Right lobe of liver (tissue), 6 donors: ENCODE measurements around the gene ACOT7. TPM values are rescaled to one million over a fixed set of nuclear protein-coding genes. Genes with fewer than 3 reads are reported as not detected.
"Not testable (repeated sequence)": the region's sequence is repeated elsewhere in the genome, so short reads cannot be mapped to it uniquely, and the experiment has no call there.

Source experiments
- ATAC-seq, 4 donors: fragments of 200-7000 bp; cut with Tn5 transposase; one replicate each; pipeline ENCODE4 v1.9.1; 2020; ENCODE audit warnings: mild to moderate bottlenecking in 4 of 4, moderate library complexity in 4 of 4
- DNase-seq, 3 donors: peaks; one replicate each; pipeline ENCODE4 v3.0.0-alpha.2; 2020
- H3K27ac ChIP-seq, 3 donors: fragments of 200-600 bp; one replicate each; pipeline ENCODE4 v1.8.0; 2022
- H3K27me3 ChIP-seq, 2 donors: fragments of 200-600 bp; one replicate each; pipeline ENCODE4 v1.8.0; 2022
- H3K36me3 ChIP-seq, 4 donors: fragments of 200-600 bp; sonication (generic) in 1 of 4; one replicate each; pipeline versions ENCODE4 v1.5.1 to v1.8.0; 2017 to 2022; ENCODE audit warnings: control low read depth in 1 of 4
- H3K4me1 ChIP-seq, 4 donors: fragments of 200-600 bp; sonication (generic) in 1 of 4; one replicate each; pipeline versions ENCODE4 v1.5.1 to v1.8.0; 2017 to 2022; ENCODE audit warnings: control low read depth in 1 of 4
- H3K4me3 ChIP-seq, 3 donors: fragments of 200-600 bp; one replicate each; pipeline ENCODE4 v1.8.0; 2022
- H3K9me3 ChIP-seq, 4 donors: fragments of 200-600 bp; sonication (generic) in 1 of 4; one replicate each; pipeline versions ENCODE4 v1.5.1 to v1.8.0; 2017 to 2022; ENCODE audit warnings: control low read depth in 1 of 4
- POLR2A ChIP-seq: fragments of 450-650 bp; IDR thresholded peaks from one replicate; pipeline ENCODE4 v1.6.1; 2017; ENCODE audit warnings: antibody characterized with exemption, mild to moderate bottlenecking
- WGBS: methylation state at CpG from one replicate; pipeline ENCODE4 v1.1.6; 2018; ENCODE audit warnings: low coverage, low lambda C conversion rate; ENCODE audit not compliant: insufficient coverage; ENCODE audit errors: missing lambda C conversion rate; 5-methylcytosine and 5-hydroxymethylcytosine counted together
- intact Hi-C, 2 donors: fragments of 100-400 bp; cut with DNase I; formaldehyde crosslinking; loops; one replicate each; pipeline versions ENCODE4 v1.11.2 to v1.14.1; 2022
- total RNA-seq, 6 experiments: library from RNA; depleted of rRNA in 2 of 6; stranded (reverse); fragments of >200 nt in 2 of 6; fragmentation: NEBNext Ultra II Directional in 3 of 6; extraction: Animal tissue kit (Norgen Biotek cat#: 25700) in 3 of 6; gene quantifications; one replicate each; pipeline versions ENCODE4 v1.1.0 to v1.2.4, GENCODE V29; 2016 to 2023
- TF ChIP-seq, protein P1 (sequence below), 4 donors: fragments of 200-600 bp in 3 of 4; fragments of 450-650 bp in 1 of 4; IDR thresholded peaks; one replicate each; pipeline versions ENCODE4 v1.5.1 to v1.8.0; 2016 to 2022; ENCODE audit warnings: antibody characterized with exemption in 4 of 4, mild to moderate bottlenecking in 2 of 4
- donor health status: DM: no; HTN: yes; CAD: no.
- donor health status: DM: no; HTN: no; CAD: no.
- donor health status: DM: no; HTN: no; CAD: no.
- donor health status: DM: no; HTN: yes; CAD: no.
- donor health status: DM: no; HTN: yes; CAD: no.

The ACOT7 gene
- total RNA-seq, 6 experiments from 2014 or later, result 10.8 to 19.7 (median 14.1) TPM

DNA sequence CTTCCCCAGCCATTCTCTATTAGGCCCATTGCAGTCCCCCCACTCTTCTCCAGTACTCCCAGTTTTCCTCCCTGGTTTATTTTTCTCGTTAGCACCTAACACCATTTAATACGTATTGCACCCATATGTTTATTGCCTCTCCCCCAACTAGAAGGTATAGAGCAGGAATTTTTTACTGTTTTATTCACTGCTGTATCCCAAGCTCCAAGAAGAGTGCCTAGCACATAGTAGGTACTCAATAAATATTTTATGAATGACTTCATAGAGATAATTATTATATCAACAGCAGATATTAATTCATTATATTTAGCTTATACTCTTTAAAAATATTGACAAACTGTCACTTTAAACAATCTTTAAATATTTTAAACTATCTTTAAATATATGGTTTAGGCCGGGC lies 5.7 kb upstream of the ACOT7 start:
- no peaks in the 10 kb centered on the region for H3K27me3 ChIP-seq
- H3K27ac ChIP-seq, result no peak overlapping the region
- H3K4me1 ChIP-seq, result peaks cover 0 to 1% (median under 1%) of the 10 kb centered on the region in 4 donors
- H3K4me3 ChIP-seq, result no peak overlapping the region
- H3K9me3 ChIP-seq, result no peaks in the 10 kb centered on the region
- no peak for ATAC-seq
- intact Hi-C loops, result loop anchor here in 1 of 2 donors (5.0 kb wide), 1 partner anchor 52 kb away; no protein-coding TSS in a partner anchor
- H3K36me3 ChIP-seq, result no peaks in the 10 kb centered on the region
- no peak for DNase-seq
- TF ChIP-seq, protein P1, sequence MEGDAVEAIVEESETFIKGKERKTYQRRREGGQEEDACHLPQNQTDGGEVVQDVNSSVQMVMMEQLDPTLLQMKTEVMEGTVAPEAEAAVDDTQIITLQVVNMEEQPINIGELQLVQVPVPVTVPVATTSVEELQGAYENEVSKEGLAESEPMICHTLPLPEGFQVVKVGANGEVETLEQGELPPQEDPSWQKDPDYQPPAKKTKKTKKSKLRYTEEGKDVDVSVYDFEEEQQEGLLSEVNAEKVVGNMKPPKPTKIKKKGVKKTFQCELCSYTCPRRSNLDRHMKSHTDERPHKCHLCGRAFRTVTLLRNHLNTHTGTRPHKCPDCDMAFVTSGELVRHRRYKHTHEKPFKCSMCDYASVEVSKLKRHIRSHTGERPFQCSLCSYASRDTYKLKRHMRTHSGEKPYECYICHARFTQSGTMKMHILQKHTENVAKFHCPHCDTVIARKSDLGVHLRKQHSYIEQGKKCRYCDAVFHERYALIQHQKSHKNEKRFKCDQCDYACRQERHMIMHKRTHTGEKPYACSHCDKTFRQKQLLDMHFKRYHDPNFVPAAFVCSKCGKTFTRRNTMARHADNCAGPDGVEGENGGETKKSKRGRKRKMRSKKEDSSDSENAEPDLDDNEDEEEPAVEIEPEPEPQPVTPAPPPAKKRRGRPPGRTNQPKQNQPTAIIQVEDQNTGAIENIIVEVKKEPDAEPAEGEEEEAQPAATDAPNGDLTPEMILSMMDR (IDR thresholded peaks at IDR 0.05), result no peak
- WGBS, result 70% methylated on average over 3 of the region's 3 CpGs

DNA sequence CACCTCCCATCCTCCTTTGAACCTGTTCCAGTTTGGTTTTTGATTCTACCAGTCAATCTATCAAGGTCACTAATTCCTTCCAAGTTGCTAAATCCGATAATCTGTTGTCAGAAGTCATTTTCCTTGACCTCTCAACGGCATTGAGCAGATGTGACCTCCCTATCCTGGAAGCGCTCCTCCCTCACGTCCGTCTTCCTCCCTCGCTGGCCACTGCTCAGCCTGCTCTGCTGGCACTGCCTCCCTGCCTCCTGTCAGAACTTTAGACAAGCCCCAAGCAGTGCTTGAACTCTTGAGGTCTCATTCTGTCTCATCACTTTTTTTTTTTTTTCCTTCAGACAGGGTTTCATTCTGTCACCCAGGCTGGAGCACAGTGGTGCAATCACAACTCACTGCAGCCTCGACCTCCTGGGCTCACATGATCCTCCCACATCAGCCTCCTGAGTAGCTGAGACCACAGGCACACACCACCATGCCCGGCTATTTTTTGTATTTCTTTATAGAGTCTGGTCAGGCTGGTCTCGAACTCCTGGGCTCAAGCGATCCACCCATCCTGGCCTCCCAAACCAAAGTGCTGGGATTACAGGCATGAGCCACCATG lies 4.4 kb upstream of the ACOT7 start:
- ATAC-seq (no peak), DNase-seq (no peak)
- intact Hi-C loops, result loop anchor here in 1 of 2 donors (5.0 kb wide), 1 partner anchor 51 kb away; no protein-coding TSS in a partner anchor
- H3K4me3 ChIP-seq, result no peak overlapping the region
- H3K4me1 ChIP-seq, result peaks cover 0 to 4% (median 2%) of the 10 kb centered on the region in 4 donors
- no peaks in the 10 kb centered on the region for H3K9me3 ChIP-seq
- WGBS, result 54% methylated on average over 10 of the region's 10 CpGs
- TF ChIP-seq, protein P1 (IDR thresholded peaks at IDR 0.05), result no peak
- no peak for TF ChIP-seq POLR2A
- H3K27ac ChIP-seq, result no peak overlapping the region
- no peaks in the 10 kb centered on the region for H3K27me3 ChIP-seq
- H3K36me3 ChIP-seq, result no peaks in the 10 kb centered on the region

DNA sequence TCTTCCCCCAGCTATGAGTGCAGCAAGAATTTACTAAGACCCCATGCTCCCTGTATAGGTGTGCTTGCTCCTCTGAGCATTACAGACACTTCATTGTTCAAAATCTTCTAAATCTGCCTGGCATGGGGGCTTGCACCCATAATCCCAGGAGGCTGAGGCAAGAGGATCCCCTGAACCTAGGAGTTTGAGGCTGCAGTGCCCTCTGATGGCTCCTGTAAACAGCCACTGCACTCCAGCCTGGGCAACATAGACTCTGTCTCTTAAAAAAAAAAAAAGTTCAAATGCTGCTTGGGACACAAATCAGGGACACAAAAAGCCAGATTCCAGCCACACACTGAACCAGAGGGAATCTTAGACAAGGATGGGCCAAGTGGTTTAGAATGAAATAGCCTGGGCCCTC lies 3.4 kb upstream of the ACOT7 start:
- H3K27ac ChIP-seq, result no peak overlapping the region
- TF ChIP-seq, protein P1 (IDR thresholded peaks at IDR 0.05), result peak in 1 of 4 donors; percentile 9
- no peak for TF ChIP-seq POLR2A
- intact Hi-C loops, result loop anchor here in 1 of 2 donors (5.0 kb wide), 1 partner anchor 50 kb away; no protein-coding TSS in a partner anchor
- H3K4me3 ChIP-seq, result no peak overlapping the region
- no peaks in the 10 kb centered on the region for H3K27me3 ChIP-seq
- H3K9me3 ChIP-seq, result no peaks in the 10 kb centered on the region
- H3K36me3 ChIP-seq, result no peaks in the 10 kb centered on the region
- no peak for ATAC-seq
- H3K4me1 ChIP-seq, result peaks cover 0 to 14% (median 2%) of the 10 kb centered on the region in 4 donors
- no peak for DNase-seq

DNA sequence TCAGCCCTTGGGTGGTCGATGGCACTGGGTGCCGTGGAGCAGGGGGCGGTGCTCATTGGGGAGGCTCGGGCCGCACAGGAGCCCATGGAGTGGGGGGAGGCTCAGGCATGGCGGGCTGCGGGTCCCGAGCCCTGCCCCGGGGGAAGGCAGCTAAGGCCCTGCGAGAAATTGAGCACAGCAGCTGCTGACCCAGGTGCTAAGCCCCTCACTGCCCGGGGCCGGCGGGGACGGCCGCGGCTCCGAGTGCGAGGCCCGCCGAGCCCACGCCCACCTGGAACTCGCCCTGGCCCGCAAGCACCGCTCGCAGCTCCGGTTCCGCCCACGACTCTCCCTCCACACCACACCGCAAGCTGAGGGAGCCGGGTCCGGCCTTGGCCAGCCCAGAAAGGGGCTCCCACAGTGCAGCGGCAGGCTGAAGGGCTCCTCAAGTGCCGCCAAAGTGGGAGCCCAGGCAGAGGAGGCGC lies 2.2 kb upstream of the ACOT7 start:
- intact Hi-C loops, result loop anchor here in 1 of 2 donors (5.0 kb wide), 1 partner anchor 49 kb away; no protein-coding TSS in a partner anchor
- WGBS, result no CpG with 5 or more reads among the region's 34 CpGs
- not testable (repeated sequence) for H3K9me3 ChIP-seq, ATAC-seq, DNase-seq, H3K4me3 ChIP-seq, H3K27ac ChIP-seq, H3K36me3 ChIP-seq, H3K27me3 ChIP-seq
- H3K4me1 ChIP-seq, result peaks cover 0 to 18% (median 2%) of the 10 kb centered on the region in 4 donors

DNA sequence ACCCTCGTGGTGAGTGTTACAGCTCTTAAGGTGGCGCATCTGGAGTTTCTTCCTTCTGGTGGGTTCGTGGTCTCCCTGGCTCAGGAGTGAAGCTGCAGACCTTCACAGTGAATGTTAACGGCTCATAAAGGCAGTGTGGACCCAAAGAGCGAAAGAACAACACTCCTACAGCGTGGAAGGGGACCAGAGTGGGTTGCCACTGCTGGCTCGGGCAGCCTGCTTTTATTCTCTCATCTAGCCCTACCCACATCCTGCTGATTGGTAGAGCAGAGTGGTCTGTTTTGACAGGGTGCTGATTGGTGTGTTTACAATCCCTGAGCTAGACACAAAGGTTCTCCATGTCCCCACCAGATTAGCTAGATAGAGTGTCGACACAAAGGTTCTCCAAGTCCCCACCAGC lies 1.6 kb upstream of the ACOT7 start:
- H3K4me3 ChIP-seq, H3K27me3 ChIP-seq, ATAC-seq, H3K9me3 ChIP-seq, H3K36me3 ChIP-seq, DNase-seq, H3K27ac ChIP-seq: not testable (repeated sequence)
- peaks cover 0 to 18% (median 2%) of the 10 kb centered on the region in 4 donors for H3K4me1 ChIP-seq
- WGBS, result 87% methylated on average over 6 of the region's 8 CpGs
- intact Hi-C loops, result loop anchor here in 1 of 2 donors (5.0 kb wide), 1 partner anchor 48 kb away; no protein-coding TSS in a partner anchor
